Thyroid gland (tissue), 4 donors: ENCODE measurements around the gene LDB2.

Source experiments
- POLR2A ChIP-seq, 2 donors: fragments of 450-650 bp; IDR thresholded peaks; one replicate each; pipeline ENCODE4 v1.6.1; 2017; ENCODE audit warnings: antibody characterized with exemption in 2 of 2, mild to moderate bottlenecking in 2 of 2, moderate library complexity in 1 of 2
- TF ChIP-seq, protein P1 (sequence below), 6 experiments: fragments of 200-600 bp in 3 of 6; fragments of 450-650 bp in 3 of 6; sonication (generic) in 3 of 6; IDR thresholded peaks; one replicate each; pipeline ENCODE4 v1.5.1; 2016 to 2019; ENCODE audit warnings: antibody characterized with exemption in 6 of 6, mild to moderate bottlenecking in 2 of 6, inconsistent platforms in 1 of 6, moderate library complexity in 1 of 6

DNA sequence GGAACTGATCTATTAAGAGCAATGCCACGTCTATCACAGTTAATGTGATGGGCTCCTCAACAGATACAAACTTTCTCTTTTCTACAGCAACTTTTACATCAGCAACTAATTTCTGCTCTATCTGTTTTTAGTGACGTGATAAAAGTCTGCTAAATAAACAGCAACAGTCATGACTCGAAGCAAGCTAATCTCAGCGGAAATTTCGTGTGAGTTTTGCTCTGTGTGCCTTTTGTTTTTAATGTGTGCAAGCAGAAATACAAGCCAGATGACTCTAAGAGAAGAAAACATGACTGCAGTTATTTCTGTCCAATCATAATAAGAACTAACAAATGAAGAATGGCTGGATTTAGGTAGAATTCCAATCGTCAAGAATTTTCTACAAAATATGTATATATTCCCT is 214.3 kb downstream of the LDB2 start:
- TF ChIP-seq, protein P1, sequence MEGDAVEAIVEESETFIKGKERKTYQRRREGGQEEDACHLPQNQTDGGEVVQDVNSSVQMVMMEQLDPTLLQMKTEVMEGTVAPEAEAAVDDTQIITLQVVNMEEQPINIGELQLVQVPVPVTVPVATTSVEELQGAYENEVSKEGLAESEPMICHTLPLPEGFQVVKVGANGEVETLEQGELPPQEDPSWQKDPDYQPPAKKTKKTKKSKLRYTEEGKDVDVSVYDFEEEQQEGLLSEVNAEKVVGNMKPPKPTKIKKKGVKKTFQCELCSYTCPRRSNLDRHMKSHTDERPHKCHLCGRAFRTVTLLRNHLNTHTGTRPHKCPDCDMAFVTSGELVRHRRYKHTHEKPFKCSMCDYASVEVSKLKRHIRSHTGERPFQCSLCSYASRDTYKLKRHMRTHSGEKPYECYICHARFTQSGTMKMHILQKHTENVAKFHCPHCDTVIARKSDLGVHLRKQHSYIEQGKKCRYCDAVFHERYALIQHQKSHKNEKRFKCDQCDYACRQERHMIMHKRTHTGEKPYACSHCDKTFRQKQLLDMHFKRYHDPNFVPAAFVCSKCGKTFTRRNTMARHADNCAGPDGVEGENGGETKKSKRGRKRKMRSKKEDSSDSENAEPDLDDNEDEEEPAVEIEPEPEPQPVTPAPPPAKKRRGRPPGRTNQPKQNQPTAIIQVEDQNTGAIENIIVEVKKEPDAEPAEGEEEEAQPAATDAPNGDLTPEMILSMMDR (IDR thresholded peaks at IDR 0.05) = no peak
- TF ChIP-seq POLR2A (IDR thresholded peaks at IDR 0.05) = no peak
